ENCODE measurements around the gene RXRG. TPM values are rescaled to one million over a fixed set of nuclear protein-coding genes. Genes with fewer than 3 reads are reported as not detected.

The RXRG gene
- total RNA-seq, 1 donor from 2014 or later: 1.0 TPM

- Mint-ChIP-seq H3K27me3 (ENCODE audit: low read depth) (peaks cover 29% of the 10 kb centered on the region), H3K9me3 (no peaks in the 10 kb centered on the region), H3K27ac (no peak overlapping the region), H3K4me1 (peaks cover 4% of the 10 kb centered on the region), H3K4me3 (no peak overlapping the region), H3K36me3 (no peaks in the 10 kb centered on the region)
- TF ChIP-seq CTCF (IDR thresholded peaks at IDR 0.05; ENCODE audit: unreplicated experiment): no peak
- no peak for DNase-seq (ENCODE audit: low spot score in 2 of 2, unreplicated experiment in 2 of 2)
These were observed 2.9 kb downstream of the RXRG start for GRCh38 chr1:165442053-165442452.

- Mint-ChIP-seq H3K27me3 (ENCODE audit: low read depth) (peaks cover 29% of the 10 kb centered on the region), H3K4me3 (no peak overlapping the region), H3K9me3 (no peaks in the 10 kb centered on the region), H3K4me1 (peaks cover 4% of the 10 kb centered on the region), H3K27ac (no peak overlapping the region), H3K36me3 (no peaks in the 10 kb centered on the region)
- no peak for DNase-seq (ENCODE audit: low spot score in 2 of 2, unreplicated experiment in 2 of 2)
- TF ChIP-seq CTCF (IDR thresholded peaks at IDR 0.05; ENCODE audit: unreplicated experiment): no peak
These were observed 3.6 kb downstream of the RXRG start for GRCh38 chr1:165441166-165441880.

GRCh38 chr1:165439330-165439729 is 5.6 kb downstream of the RXRG start:
- no peak overlapping the region for H3K4me3 Mint-ChIP-seq
- H3K36me3 Mint-ChIP-seq: no peaks in the 10 kb centered on the region
- TF ChIP-seq CTCF (IDR thresholded peaks at IDR 0.05; ENCODE audit: unreplicated experiment): no peak
- no peak for DNase-seq (ENCODE audit: low spot score in 2 of 2, unreplicated experiment in 2 of 2)
- peaks cover 4% of the 10 kb centered on the region for H3K4me1 Mint-ChIP-seq
- H3K9me3 Mint-ChIP-seq: no peaks in the 10 kb centered on the region
- peaks cover 31% of the 10 kb centered on the region for H3K27me3 Mint-ChIP-seq (ENCODE audit: low read depth)
- no peak overlapping the region for H3K27ac Mint-ChIP-seq

GRCh38 chr1:165436994-165437393 is 7.9 kb downstream of the RXRG start:
- no peaks in the 10 kb centered on the region for H3K36me3 Mint-ChIP-seq
- H3K4me1 Mint-ChIP-seq: peaks cover 4% of the 10 kb centered on the region
- no peak for DNase-seq (ENCODE audit: low spot score in 2 of 2, unreplicated experiment in 2 of 2)
- TF ChIP-seq CTCF (IDR thresholded peaks at IDR 0.05; ENCODE audit: unreplicated experiment): no peak
- H3K9me3 Mint-ChIP-seq: no peaks in the 10 kb centered on the region
- H3K4me3 Mint-ChIP-seq: no peak overlapping the region
- peaks cover 31% of the 10 kb centered on the region for H3K27me3 Mint-ChIP-seq (ENCODE audit: low read depth)
- no peak overlapping the region for H3K27ac Mint-ChIP-seq

GRCh38 chr1:165435801-165436200 is 9.1 kb downstream of the RXRG start:
- no peaks in the 10 kb centered on the region for H3K9me3 Mint-ChIP-seq
- DNase-seq (ENCODE audit: low spot score in 2 of 2, unreplicated experiment in 2 of 2): no peak
- H3K36me3 Mint-ChIP-seq: no peaks in the 10 kb centered on the region
- H3K4me1 Mint-ChIP-seq: peaks cover 4% of the 10 kb centered on the region
- no peak overlapping the region for H3K27ac Mint-ChIP-seq
- H3K4me3 Mint-ChIP-seq: no peak overlapping the region
- H3K27me3 Mint-ChIP-seq (ENCODE audit: low read depth): peaks cover 25% of the 10 kb centered on the region
- no peak for TF ChIP-seq CTCF (IDR thresholded peaks at IDR 0.05; ENCODE audit: unreplicated experiment)

Measured in mesothelial cell of epicardium (in vitro differentiated cells).